Cardiac muscle cell (in vitro differentiated cells and primary cell): ENCODE results near the gene CRIM1. TPM values are rescaled to one million over a fixed set of nuclear protein-coding genes. Genes with fewer than 3 reads are reported as not detected.
A peak's percentile ranks its signal among the peaks of the same experiment; 100 is the strongest.

Source experiments
- DNase-seq, 2 donors: peaks; one replicate each; pipeline versions ENCODE4 v3.0.0 to v3.0.0-alpha.2; 2010 to 2017; ENCODE audit warnings: low read depth in 1 of 2, low spot score in 1 of 2
- H3K27ac ChIP-seq: fragments of 200-600 bp; sonication (generic); 2 replicates; pipeline ENCODE4 v1.5.1; 2016
- H3K27me3 ChIP-seq: fragments of 200-600 bp; sonication (generic); 2 replicates; pipeline ENCODE4 v1.6.0; 2016; ENCODE audit warnings: control low read depth
- H3K36me3 ChIP-seq: fragments of 200-600 bp; sonication (generic); 2 replicates; pipeline ENCODE4 v1.5.1; 2016; ENCODE audit warnings: control low read depth
- H3K4me1 ChIP-seq: fragments of 200-600 bp; sonication (generic); 2 replicates; pipeline ENCODE4 v1.8.1; 2017; ENCODE audit warnings: low read depth, mild to moderate bottlenecking, mixed run types
- H3K4me3 ChIP-seq: fragments of 200-600 bp; sonication (generic); 2 replicates; pipeline ENCODE4 v1.5.1; 2016; ENCODE audit warnings: mild to moderate bottlenecking
- H3K9me3 ChIP-seq: fragments of 200-600 bp; sonication (generic); 2 replicates; pipeline ENCODE4 v1.5.1; 2017; ENCODE audit warnings: low read depth, mild to moderate bottlenecking, control low read depth
- CTCF ChIP-seq: IDR thresholded peaks from 2 replicates; pipeline ENCODE4 v1.5.1; 2012; ENCODE audit warnings: low read depth, mild to moderate bottlenecking, low read length
- polyA plus RNA-seq: library from polyadenylated mRNA; unstranded; fragments of >200 nt; fragmentation: Nextera tagmentation; extraction: Ambion mirVana; gene quantifications from 2 replicates; pipeline ENCODE4 v1.2.1, GENCODE V29; 2016
- total RNA-seq: library from RNA; depleted of rRNA; stranded (reverse); fragments of >200 nt; gene quantifications from 2 replicates; pipeline ENCODE4 v1.2.3, GENCODE V29; 2016

The CRIM1 gene
- total and polyA plus RNA-seq, 2 experiments from 2014 or later, result 2.4 to 5.4 TPM

GRCh38 chr2:36564377-36564930 lies 208.9 kb downstream of the CRIM1 start:
- no peak overlapping the region for H3K27ac ChIP-seq

GRCh38 chr2:36565712-36566111 lies 210.1 kb downstream of the CRIM1 start:
- Histone ChIP-seq H3K27ac (no peak overlapping the region), H3K4me3 (no peak overlapping the region), H3K36me3 (no peaks in the 10 kb centered on the region), H3K27me3 (no peaks in the 10 kb centered on the region), H3K9me3 (no peaks in the 10 kb centered on the region), H3K4me1 (peaks cover 22% of the 10 kb centered on the region)
- TF ChIP-seq CTCF, result no peak
- DNase-seq, result no peak

More at GRCh38 chr2:36564377-36564930, 208.9 kb downstream of the CRIM1 start:
- peaks cover 17% of the 10 kb centered on the region for H3K4me1 ChIP-seq
- no peak for TF ChIP-seq CTCF
- no peak overlapping the region for H3K4me3 ChIP-seq
- H3K27me3 ChIP-seq, result no peaks in the 10 kb centered on the region
- H3K9me3 ChIP-seq, result no peaks in the 10 kb centered on the region
- H3K36me3 ChIP-seq, result no peaks in the 10 kb centered on the region
- DNase-seq, result no peak

- H3K4me1 ChIP-seq, result peaks cover 18% of the 10 kb centered on the region
- H3K27me3 ChIP-seq, result no peaks in the 10 kb centered on the region
- DNase-seq, result no peak
- no peaks in the 10 kb centered on the region for H3K36me3 ChIP-seq
- no peaks in the 10 kb centered on the region for H3K9me3 ChIP-seq
- no peak for TF ChIP-seq CTCF
- no peak overlapping the region for H3K4me3 ChIP-seq
- H3K27ac ChIP-seq, result no peak overlapping the region
These were observed 211.3 kb downstream of the CRIM1 start for GRCh38 chr2:36566887-36567286.

- Histone ChIP-seq H3K4me3 (no peak overlapping the region), H3K36me3 (no peaks in the 10 kb centered on the region), H3K9me3 (no peaks in the 10 kb centered on the region), H3K4me1 (peaks cover 24% of the 10 kb centered on the region), H3K27me3 (no peaks in the 10 kb centered on the region), H3K27ac (no peak overlapping the region)
- no peak for TF ChIP-seq CTCF
- DNase-seq, result peak in 1 of 2 donors; percentile 39
These were observed 212.3 kb downstream of the CRIM1 start for GRCh38 chr2:36567711-36568408.

- Histone ChIP-seq H3K27ac (no peak overlapping the region), H3K9me3 (no peaks in the 10 kb centered on the region), H3K4me3 (no peak overlapping the region), H3K27me3 (no peaks in the 10 kb centered on the region), H3K4me1 (peaks cover 24% of the 10 kb centered on the region), H3K36me3 (no peaks in the 10 kb centered on the region)
- peak in 1 of 2 donors; percentile 45 for DNase-seq
- TF ChIP-seq CTCF, result no peak
These were observed 213.1 kb downstream of the CRIM1 start for GRCh38 chr2:36568516-36569246.
